Raji (cell line): ENCODE measurements around the gene RRP8.

Experiments
- POLR2A ChIP-seq: IDR thresholded peaks from 2 replicates; pipeline ENCODE4 v1.6.1; 2011; ENCODE audit warnings: low read depth, low read length, control low read depth; ENCODE audit not compliant: insufficient read depth

RRP8 gene

GRCh38 chr11:6556139-6556949 lies 47.1 kb downstream of the RRP8 start:
- no peak for TF ChIP-seq POLR2A

- no peak for TF ChIP-seq POLR2A
These were observed 48.3 kb downstream of the RRP8 start for GRCh38 chr11:6554828-6555706.

GRCh38 chr11:6553634-6554033 lies 49.8 kb downstream of the RRP8 start:
- TF ChIP-seq POLR2A, result no peak

- no peak for TF ChIP-seq POLR2A
These were observed 54.8 kb downstream of the RRP8 start for GRCh38 chr11:6548641-6549040.

GRCh38 chr11:6548121-6548520 lies 55.3 kb downstream of the RRP8 start:
- TF ChIP-seq POLR2A, result no peak

GRCh38 chr11:6547177-6547576 lies 56.2 kb downstream of the RRP8 start:
- TF ChIP-seq POLR2A, result no peak

GRCh38 chr11:6546735-6547134 lies 56.7 kb downstream of the RRP8 start:
- TF ChIP-seq POLR2A, result no peak

GRCh38 chr11:6545917-6546605 lies 57.4 kb downstream of the RRP8 start:
- no peak for TF ChIP-seq POLR2A
